SK-N-SH treated with all-trans-retinoic acid at 6 μM for 48 hours (cell line): ENCODE results near the gene CCDC107.

Experiments used
- ATAC-seq: fragments of 200-7000 bp; cut with Tn5 transposase; 3 replicates; pipeline ENCODE4 v1.9.1; 2020; ENCODE audit warnings: mild to moderate bottlenecking, moderate library complexity
- ARNTL ChIP-seq: fragments of 450-650 bp; formaldehyde crosslinking; IDR thresholded peaks from 2 replicates; pipeline ENCODE4 v1.5.0; 2020; ENCODE audit warnings: low read depth, mild to moderate bottlenecking, moderate library complexity, borderline replicate concordance
- ESRRG ChIP-seq: fragments of 250-450 bp; sonication (Bioruptor Pico); IDR thresholded peaks from 2 replicates; pipeline ENCODE4 v1.6.1; 2021; ENCODE audit warnings: mild to moderate bottlenecking
- ISL1 ChIP-seq: fragments of 250-450 bp; sonication (Bioruptor Pico); IDR thresholded peaks from 2 replicates; pipeline ENCODE4 v2.1.2; 2022; ENCODE audit warnings: mild to moderate bottlenecking, moderate library complexity
- OSR1 ChIP-seq: fragments of 250-450 bp; sonication (Bioruptor Pico); IDR thresholded peaks from 2 replicates; pipeline ENCODE4 v1.8.0; 2022; ENCODE audit warnings: moderate library complexity, mild to moderate bottlenecking, inconsistent platforms
- PPARA ChIP-seq: fragments of 250-450 bp; sonication (Bioruptor Pico); IDR thresholded peaks from 2 replicates; pipeline ENCODE4 v1.5.0; 2020; ENCODE audit warnings: mild to moderate bottlenecking, borderline replicate concordance
- RARB ChIP-seq: fragments of 250-450 bp; sonication (Bioruptor Pico); IDR thresholded peaks from 2 replicates; pipeline ENCODE4 v1.8.0; 2021; ENCODE audit warnings: mild to moderate bottlenecking, moderate library complexity
- SNAI2 ChIP-seq: fragments of 250-450 bp; sonication (Bioruptor Pico); IDR thresholded peaks from 2 replicates; pipeline ENCODE4 v1.5.0; 2020; ENCODE audit warnings: mild to moderate bottlenecking, moderate library complexity
- TCF4 ChIP-seq: fragments of 250-450 bp; sonication (Bioruptor Pico); IDR thresholded peaks from 2 replicates; pipeline ENCODE4 v1.8.0; 2021; ENCODE audit warnings: mild to moderate bottlenecking, moderate library complexity, borderline replicate concordance
- TOX ChIP-seq: fragments of 250-450 bp; sonication (Bioruptor Pico); IDR thresholded peaks from 2 replicates; pipeline ENCODE4 v1.8.0; 2021; ENCODE audit warnings: mild to moderate bottlenecking, moderate library complexity, borderline replicate concordance
- ZC3H10 ChIP-seq: fragments of 250-450 bp; sonication (Bioruptor Pico); IDR thresholded peaks from 2 replicates; pipeline ENCODE4 v1.5.1; 2021; ENCODE audit warnings: mild to moderate bottlenecking, moderate library complexity
- ZFP3 ChIP-seq: fragments of 250-450 bp; sonication (Bioruptor Pico); IDR thresholded peaks from 2 replicates; pipeline ENCODE4 v1.5.0; 2020; ENCODE audit warnings: mild to moderate bottlenecking, moderate library complexity
- ZFP30 ChIP-seq: fragments of 450-650 bp; formaldehyde crosslinking; IDR thresholded peaks from 2 replicates; pipeline ENCODE4 v1.5.0; 2022; ENCODE audit warnings: mild to moderate bottlenecking, moderate library complexity
- ZNF565 ChIP-seq: fragments of 450-650 bp; formaldehyde crosslinking; conservative IDR thresholded peaks from 2 replicates; pipeline ENCODE4 v1.5.0; 2020; ENCODE audit warnings: low read depth, mild to moderate bottlenecking, moderate library complexity
- ZNF70 ChIP-seq: fragments of 450-650 bp; formaldehyde crosslinking; IDR thresholded peaks from 2 replicates; pipeline ENCODE4 v1.5.0; 2020; ENCODE audit warnings: mild to moderate bottlenecking, moderate library complexity
- ZNF8 ChIP-seq: fragments of 450-650 bp; formaldehyde crosslinking; IDR thresholded peaks from 2 replicates; pipeline ENCODE4 v1.5.0; 2020; ENCODE audit warnings: mild to moderate bottlenecking, moderate library complexity
- TF ChIP-seq, protein P1 (sequence below): fragments of 250-450 bp; sonication (Bioruptor Pico); IDR thresholded peaks from 2 replicates; pipeline ENCODE4 v1.8.0; 2021; ENCODE audit warnings: low read depth, mild to moderate bottlenecking, moderate library complexity, borderline replicate concordance
- TF ChIP-seq, protein P2 (sequence below): fragments of 250-450 bp; sonication (Bioruptor Pico); IDR thresholded peaks from 2 replicates; pipeline ENCODE4 v1.5.1; 2021; ENCODE audit warnings: mild to moderate bottlenecking, moderate library complexity
- TF ChIP-seq, protein P3 (sequence below): fragments of 250-450 bp; sonication (Bioruptor Pico); IDR thresholded peaks from 2 replicates; pipeline ENCODE4 v1.5.1; 2020; ENCODE audit warnings: low read depth, mild to moderate bottlenecking, moderate library complexity

The CCDC107 gene

DNA sequence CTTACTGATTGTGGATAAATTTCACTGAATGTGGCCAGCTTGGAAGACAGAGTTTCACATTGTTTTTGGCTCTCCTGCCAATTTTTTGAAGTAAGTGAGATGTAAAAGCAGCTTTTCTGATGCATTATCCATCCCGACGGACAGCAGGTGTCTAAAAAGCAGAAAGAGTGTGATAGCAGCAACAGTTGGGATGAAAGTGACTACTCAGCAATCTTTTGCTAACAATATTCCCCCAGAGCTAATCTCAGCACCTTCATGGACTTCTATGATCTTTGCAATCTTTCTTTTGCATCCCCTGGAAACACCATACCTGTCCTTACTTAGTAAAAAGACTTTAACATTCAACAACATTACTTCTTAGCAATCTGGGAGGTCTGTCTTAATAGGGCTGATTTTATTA, 45.2 kb upstream of the CCDC107 start:
- ATAC-seq: no peak
- TF ChIP-seq ZFP3: no peak
- no peak for TF ChIP-seq TOX
- TF ChIP-seq ISL1: no peak
- TF ChIP-seq SNAI2 (CRISPR knock-in tag): no peak
- no peak for TF ChIP-seq OSR1 (CRISPR knock-in tag)
- no peak for TF ChIP-seq ZNF8 (CRISPR knock-in tag)
- no peak for TF ChIP-seq ZNF565
- TF ChIP-seq, protein P1, sequence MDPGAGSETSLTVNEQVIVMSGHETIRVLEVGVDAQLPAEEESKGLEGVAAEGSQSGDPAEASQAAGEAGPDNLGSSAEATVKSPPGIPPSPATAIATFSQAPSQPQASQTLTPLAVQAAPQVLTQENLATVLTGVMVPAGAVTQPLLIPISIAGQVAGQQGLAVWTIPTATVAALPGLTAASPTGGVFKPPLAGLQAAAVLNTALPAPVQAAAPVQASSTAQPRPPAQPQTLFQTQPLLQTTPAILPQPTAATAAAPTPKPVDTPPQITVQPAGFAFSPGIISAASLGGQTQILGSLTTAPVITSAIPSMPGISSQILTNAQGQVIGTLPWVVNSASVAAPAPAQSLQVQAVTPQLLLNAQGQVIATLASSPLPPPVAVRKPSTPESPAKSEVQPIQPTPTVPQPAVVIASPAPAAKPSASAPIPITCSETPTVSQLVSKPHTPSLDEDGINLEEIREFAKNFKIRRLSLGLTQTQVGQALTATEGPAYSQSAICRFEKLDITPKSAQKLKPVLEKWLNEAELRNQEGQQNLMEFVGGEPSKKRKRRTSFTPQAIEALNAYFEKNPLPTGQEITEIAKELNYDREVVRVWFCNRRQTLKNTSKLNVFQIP (CRISPR knock-in tag): no peak
- TF ChIP-seq TCF4 (CRISPR knock-in tag): no peak
- no peak for TF ChIP-seq ZFP30 (CRISPR knock-in tag)
- no peak for TF ChIP-seq ESRRG
- TF ChIP-seq, protein P2, sequence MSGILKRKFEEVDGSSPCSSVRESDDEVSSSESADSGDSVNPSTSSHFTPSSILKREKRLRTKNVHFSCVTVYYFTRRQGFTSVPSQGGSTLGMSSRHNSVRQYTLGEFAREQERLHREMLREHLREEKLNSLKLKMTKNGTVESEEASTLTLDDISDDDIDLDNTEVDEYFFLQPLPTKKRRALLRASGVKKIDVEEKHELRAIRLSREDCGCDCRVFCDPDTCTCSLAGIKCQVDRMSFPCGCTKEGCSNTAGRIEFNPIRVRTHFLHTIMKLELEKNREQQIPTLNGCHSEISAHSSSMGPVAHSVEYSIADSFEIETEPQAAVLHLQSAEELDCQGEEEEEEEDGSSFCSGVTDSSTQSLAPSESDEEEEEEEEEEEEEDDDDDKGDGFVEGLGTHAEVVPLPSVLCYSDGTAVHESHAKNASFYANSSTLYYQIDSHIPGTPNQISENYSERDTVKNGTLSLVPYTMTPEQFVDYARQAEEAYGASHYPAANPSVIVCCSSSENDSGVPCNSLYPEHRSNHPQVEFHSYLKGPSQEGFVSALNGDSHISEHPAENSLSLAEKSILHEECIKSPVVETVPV (CRISPR knock-in tag): no peak

DNA sequence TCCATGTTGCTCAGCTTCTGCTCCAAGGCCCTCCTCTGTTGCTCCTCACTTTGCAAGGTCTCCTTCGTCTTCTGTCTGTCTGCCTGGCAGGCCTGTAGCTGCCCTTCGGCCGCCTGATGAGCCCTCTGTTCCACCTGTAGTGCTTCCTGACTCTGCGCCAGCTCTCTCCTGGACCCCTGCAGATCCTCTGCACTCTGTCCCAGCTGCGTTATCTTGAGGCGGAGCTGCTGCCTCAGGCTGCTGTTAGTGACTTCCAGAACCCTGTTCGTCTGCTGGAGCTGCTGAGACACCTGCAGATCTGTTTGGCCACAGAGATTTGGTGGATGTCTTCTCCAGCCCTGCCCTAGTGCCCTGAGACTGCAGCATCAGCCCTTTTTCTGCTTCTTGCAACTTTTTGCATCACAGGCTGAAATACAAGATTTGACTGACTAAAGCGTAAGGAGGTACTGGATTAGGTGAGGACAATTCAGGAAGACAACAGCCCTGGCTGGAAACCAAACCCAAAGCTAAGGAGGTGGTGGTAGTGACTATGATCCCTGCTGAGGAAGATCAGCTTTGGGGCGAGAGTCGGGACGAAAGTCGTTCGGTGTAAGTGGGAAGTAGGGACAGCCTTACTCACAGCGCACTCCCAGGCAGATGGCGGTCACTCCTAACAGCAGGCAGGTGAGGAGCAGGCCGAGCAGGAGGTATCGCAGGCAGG, 42.0 kb upstream of the CCDC107 start:
- ATAC-seq: no peak

DNA sequence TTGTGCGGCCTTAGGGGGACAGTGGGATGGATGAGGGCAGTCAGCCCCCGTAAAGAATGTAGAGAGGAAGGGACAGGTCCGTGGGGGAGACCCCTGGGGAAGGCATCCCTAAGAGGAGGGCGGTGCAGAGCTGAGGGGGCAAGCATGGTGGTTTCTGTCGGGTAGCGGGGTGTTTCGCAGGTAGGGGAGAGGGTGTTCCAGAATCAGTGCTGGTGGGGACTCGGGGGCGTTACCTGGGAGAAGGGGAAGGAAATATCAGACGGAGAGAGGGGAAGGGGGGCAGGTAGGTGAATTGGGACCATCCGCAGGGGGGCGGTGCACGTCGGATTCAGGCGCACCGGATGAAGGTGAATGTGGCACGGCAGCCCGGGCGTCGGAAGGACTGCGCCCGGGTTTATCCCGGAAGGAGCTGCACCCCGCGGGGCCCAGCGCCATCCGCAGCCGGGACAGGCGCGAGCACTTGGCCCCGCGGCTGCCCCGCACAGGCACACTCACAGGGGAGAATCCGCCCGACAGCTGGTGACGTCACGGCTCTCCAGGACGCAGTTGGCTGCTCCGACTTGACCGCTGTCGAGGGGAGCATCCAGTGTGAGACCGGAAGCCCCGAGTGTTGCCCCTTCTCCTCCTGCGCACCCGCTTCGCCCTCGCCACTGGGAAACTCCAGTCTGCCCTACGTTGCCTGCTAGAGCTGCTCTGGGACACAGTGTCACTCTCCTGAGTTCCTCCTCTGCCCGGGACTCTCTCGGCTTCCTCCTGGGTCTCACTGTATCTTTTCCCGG, 41.2 kb upstream of the CCDC107 start:
- TF ChIP-seq TOX (no peak), ESRRG (no peak)
- TF ChIP-seq, protein P1 (CRISPR knock-in tag): no peak
- ATAC-seq: peak; percentile 86

More for the DNA sequence above, 42.0 kb upstream of the CCDC107 start:
- TF ChIP-seq ZNF70 (CRISPR knock-in tag) (no peak), OSR1 (CRISPR knock-in tag) (no peak), ISL1 (no peak), TCF4 (CRISPR knock-in tag) (no peak)
- TF ChIP-seq, protein P1 (CRISPR knock-in tag): no peak
- TF ChIP-seq, protein P3, sequence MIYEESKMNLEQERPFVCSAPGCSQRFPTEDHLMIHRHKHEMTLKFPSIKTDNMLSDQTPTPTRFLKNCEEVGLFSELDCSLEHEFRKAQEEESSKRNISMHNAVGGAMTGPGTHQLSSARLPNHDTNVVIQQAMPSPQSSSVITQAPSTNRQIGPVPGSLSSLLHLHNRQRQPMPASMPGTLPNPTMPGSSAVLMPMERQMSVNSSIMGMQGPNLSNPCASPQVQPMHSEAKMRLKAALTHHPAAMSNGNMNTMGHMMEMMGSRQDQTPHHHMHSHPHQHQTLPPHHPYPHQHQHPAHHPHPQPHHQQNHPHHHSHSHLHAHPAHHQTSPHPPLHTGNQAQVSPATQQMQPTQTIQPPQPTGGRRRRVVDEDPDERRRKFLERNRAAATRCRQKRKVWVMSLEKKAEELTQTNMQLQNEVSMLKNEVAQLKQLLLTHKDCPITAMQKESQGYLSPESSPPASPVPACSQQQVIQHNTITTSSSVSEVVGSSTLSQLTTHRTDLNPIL (CRISPR knock-in tag): no peak

DNA sequence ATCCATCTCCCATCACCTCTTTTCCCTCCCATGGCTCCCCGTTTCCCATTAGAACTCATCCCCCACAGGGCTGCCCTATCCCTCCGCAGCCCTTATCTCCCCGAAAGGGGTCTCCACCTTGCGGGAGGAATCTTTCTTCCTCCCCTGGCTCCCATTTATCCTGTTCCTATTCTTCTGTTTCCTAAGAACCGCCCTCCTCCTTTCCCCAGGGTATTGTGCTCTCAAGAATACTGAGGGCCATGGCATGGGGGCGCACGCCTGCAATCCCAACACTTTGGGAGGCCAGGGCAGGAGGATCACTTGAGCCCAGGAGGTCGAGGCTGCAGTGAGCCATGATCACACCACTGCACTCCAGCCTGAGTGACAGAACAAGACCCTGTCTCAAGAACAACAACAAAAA, 40.5 kb upstream of the CCDC107 start:
- no peak for TF ChIP-seq ZC3H10 (CRISPR knock-in tag)
- no peak for TF ChIP-seq ARNTL (CRISPR knock-in tag)
- no peak for TF ChIP-seq ZNF70 (CRISPR knock-in tag)
- no peak for TF ChIP-seq ISL1
- TF ChIP-seq SNAI2 (CRISPR knock-in tag): no peak
- TF ChIP-seq RARB: no peak
- no peak for ATAC-seq

DNA sequence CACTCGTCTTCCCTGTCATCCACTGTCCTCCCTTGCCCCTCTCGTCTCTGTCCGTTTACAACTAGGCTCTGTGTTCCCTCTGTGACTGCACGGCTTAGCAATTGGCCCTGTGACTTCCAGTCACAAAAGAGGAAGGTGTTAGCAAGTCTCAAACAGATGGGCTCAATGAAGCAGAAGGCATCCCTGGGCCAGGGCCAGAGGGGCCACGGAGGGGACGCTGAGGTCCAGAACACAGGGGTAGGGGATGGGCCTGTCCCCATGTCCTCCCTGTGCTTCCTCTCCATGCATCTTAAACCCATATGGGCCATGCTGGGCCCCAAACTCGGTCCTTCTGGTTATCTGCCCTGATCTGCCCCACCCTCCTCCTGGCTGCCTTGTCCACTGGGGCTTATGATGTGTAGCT, 39.8 kb upstream of the CCDC107 start, which contains the start of gene CD72:
Gene CD72, minus strand, starts transcription at position 89 of the 403 bp plus-strand sequence. CDS start 110 bp downstream, outside the sequence.
- no peak for ATAC-seq
- TF ChIP-seq, protein P1 (CRISPR knock-in tag): no peak
- TF ChIP-seq ZNF8 (CRISPR knock-in tag): no peak
- no peak for TF ChIP-seq ZFP30 (CRISPR knock-in tag)
- TF ChIP-seq, protein P2 (CRISPR knock-in tag): no peak
- no peak for TF ChIP-seq ZC3H10 (CRISPR knock-in tag)
- TF ChIP-seq PPARA (CRISPR knock-in tag): no peak
